ENCODE measurements around the gene PDE2A.

PDE2A gene

GRCh38 chr11:72655014-72655413 lies 19.2 kb downstream of the PDE2A start:
- no peak for DNase-seq

DNA sequence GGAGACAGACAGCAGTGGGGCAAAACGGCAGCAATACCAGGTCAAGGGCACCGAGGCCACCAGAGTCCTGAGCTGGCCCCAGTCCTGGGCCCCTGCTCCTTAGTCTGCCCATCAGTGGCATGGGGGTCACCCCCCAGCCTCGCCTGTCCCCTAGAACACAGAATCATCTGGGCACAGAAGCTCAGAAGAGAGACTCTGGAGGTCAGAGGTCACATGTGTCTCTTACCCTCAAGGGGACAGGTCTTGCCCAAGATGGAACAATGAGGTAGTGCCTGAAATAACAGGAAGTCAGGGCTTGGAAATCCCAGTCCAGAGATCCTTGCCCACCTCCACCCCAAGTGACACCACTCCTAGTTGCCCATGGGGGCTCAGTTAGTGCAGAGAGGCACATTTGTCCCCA lies 20.6 kb downstream of the PDE2A start:
- DNase-seq = no peak

DNA sequence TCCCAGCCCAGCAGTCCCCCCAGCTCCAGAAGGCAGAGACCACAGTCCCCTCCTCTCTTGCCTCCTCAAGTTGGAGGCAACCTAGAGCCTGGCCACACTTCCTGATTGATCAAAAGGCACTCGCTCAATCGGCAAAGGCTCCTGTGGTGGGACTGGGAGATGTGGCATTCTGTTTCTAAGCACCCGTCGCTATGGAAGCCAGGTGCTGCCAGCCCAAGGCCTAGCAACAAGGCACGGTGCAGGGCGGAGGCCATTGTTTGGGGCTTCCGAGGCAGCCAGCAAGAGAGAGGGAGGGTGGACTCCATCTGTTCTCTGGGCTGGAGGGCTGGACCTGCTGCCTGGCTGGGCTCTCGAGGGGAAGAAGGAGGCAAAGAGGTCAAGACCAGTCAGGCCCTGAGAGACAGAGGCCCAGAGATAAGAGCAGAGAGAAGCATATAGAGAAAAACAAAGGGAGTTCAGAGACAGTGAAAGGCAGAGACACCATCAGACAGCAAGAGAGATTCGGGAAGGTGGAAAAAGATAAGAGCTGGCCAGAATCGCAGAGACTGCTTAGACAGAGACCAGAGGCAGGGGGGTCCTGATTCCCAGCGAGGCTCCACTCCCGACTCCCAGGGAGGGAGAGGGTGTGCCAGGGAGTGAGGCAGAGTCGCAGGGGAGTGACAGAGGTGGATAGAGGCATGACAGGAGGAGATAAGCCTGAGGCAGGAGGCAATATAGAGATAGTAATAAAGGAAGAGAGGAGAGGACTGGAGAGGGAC lies 21.2 kb downstream of the PDE2A start:
- peak; percentile 65 for DNase-seq

GRCh38 chr11:72652133-72652532 lies 22.1 kb downstream of the PDE2A start:
- no peak for DNase-seq

GRCh38 chr11:72649215-72649976 lies 24.8 kb downstream of the PDE2A start:
- no peak for DNase-seq

DNA sequence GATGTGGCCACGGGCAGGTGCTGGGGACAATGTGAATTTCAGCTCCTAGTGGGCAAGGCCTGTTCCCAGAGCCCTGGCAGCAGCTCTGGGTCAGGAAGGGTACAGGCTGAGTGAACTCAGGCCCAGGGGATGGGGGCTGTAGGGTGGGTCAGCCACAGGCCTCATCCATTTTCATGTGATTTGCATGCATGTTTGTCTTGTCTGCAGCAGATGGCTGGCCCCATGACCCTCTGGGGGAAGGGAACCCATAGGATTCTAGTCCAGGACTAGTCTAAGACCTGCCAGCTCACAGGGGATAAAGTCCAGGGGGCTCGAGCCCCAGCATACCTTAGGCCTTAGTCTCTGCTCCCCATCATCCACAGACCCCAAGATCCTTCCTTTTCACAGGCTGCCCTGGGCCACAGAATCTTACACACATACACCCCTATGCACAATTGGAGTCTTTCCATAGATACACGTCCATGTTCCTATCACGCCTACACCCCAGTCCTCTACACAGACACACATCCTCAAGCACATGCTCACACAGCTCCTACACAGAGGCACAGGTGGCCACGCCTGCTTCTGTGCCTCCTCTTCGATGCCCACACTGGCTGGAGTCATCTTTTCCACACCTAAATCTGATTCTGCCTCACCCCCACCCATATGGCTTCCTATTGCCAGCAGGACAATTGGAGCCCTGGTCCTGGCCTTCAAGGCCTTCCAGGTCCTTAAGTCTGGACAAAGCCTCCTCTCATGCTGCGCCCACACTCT lies 25.7 kb downstream of the PDE2A start:
- no peak for DNase-seq

DNA sequence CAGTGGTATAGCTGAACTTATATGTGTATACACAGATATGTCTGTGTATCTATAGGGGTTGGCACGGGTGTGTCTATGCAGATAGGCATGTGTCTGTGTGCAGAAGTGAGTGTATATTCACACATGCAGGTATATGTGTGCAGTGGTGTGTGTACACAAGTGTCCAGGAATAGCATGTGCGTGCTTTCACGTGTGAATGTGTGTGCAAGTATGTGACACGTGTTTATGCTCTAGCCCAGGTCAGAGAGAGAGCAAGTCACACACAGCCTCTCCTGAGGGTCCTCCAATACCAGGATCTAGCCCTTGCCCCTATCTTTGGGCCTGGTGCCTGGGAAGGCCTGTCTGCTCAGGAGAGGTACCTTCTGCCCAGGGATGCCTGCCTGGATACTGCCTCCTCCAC lies 26.3 kb downstream of the PDE2A start:
- no peak for DNase-seq

- no peak for DNase-seq
Measured at GRCh38 chr11:72646472-72646871, 27.8 kb downstream of the PDE2A start.

GRCh38 chr11:72646024-72646423 lies 28.2 kb downstream of the PDE2A start:
- no peak for DNase-seq

DNA sequence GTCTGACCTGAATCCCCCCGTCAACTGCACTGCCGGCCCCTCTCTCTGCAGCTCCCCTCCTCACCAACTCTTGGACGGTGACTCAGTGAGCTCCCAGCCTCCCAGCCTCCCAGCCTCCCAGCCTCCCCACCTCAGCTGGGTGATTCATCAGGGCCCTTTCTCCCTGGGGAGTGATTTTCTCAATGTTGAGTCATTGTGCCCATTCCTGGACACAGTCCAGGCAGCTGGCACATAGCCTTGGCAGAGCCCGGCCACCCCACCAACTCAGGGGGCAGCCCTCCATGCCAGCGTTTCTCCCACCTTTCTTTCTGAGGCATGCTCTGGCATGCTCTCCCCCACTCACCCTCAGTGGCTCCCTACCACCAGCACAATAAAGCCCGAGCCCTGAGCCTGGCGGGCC lies 30.7 kb downstream of the PDE2A start:
- no peak for DNase-seq

- peak; percentile 35 for DNase-seq
Measured at GRCh38 chr11:72642884-72643522, 31.2 kb downstream of the PDE2A start.

- peak; percentile 6 for DNase-seq
Measured at GRCh38 chr11:72642043-72642883, 32.0 kb downstream of the PDE2A start.

GRCh38 chr11:72641522-72642042 lies 32.6 kb downstream of the PDE2A start:
- no peak for DNase-seq

DNA sequence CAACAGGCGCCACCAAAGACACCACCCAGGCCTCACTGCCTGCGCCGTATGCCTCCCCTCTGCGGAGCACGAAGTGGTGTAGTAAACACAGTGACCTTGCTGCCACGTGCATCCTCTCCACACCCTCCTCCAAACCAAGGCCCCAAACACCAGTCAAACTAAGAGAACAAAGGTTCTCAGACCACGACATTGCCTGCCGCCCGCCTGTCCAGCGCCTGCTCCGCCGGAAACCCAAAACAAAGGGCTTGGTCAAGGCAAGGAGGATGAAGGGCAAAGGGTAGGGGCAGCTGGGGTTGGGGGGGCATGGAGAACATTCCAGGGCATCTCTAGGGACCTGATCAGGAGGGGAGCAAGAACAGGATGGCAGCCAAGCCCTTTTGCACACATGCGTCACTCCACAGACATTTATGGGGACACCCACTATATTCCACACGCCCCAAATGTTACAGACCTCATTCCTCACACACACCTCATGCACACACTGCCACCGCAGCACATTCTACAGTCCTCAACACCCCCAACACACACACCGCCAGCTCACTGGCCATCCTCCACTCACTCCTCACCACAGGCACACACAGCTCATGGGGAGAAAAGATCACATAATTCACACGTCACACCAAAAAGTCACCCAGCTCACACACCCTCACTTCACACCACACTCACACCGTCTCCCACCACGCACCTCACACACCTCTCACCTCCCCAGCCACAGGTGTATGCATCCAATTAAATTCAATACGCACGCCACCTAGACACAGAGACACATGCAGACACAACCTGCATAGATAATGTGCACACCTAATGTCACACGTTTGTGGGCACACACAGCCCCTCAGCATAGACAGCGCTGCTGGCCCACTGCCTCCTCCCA lies 34.5 kb downstream of the PDE2A start:
- DNase-seq = no peak

GRCh38 chr11:72637926-72638325 lies 36.3 kb downstream of the PDE2A start:
- no peak for DNase-seq

DNA sequence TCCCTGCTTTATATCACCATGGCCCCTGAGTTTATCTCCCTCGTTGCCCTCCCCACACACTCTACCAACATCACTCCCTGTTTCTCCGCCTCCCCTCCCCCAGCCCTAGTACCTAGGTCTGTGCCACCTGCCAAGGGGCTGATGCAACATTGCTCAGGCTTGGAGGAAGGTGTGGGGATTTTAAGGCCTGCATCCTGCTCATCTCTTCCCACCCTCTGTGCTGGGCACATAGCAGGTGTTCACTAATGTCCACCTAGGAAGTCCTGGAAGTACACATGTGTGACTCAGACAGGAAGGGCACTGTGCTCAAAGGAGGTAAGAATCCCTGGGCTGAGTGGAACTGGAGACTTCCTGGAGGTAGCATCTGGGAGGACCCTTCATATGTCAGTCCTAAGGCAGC lies 37.0 kb downstream of the PDE2A start:
- no peak for DNase-seq

DNA sequence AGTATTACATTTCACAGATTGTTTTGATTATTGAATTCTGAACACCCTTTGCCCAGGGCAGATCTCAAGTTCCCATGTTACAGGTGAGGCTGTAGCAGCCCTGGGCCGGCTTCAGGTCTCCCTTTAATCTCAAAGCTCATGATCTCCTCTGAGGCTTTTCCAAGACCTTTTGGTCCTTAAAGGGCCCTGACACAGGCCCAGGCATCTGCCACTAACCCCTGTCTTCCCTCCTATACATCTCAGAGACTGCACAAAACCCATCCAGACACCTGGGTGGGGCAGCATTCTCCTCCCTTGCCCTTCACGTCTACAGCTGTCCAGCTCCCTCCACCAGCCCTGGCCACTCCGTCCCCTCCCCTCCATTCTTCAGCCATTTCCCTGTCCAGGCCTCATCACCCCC lies 37.8 kb downstream of the PDE2A start:
- DNase-seq = no peak

DNA sequence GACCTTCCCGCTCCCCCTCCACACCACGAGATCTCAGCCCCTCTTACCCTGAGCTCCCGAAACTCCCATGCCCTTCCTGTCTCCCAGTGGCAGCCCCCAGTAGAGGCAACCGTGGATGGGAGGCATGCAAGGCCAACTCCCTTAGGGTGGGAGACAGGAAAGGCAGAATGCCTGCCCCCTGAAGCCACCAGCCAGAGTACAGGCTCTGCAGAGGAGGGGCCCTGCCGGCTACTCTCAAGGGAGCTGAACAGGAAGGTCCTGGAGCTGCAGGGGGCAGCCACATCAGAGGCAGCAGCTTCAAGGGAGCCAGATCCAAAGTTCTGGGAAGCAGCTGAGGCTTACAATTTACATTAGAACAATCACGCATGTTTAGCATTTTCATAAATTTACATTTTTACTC lies 38.3 kb downstream of the PDE2A start:
- no peak for DNase-seq

DNA sequence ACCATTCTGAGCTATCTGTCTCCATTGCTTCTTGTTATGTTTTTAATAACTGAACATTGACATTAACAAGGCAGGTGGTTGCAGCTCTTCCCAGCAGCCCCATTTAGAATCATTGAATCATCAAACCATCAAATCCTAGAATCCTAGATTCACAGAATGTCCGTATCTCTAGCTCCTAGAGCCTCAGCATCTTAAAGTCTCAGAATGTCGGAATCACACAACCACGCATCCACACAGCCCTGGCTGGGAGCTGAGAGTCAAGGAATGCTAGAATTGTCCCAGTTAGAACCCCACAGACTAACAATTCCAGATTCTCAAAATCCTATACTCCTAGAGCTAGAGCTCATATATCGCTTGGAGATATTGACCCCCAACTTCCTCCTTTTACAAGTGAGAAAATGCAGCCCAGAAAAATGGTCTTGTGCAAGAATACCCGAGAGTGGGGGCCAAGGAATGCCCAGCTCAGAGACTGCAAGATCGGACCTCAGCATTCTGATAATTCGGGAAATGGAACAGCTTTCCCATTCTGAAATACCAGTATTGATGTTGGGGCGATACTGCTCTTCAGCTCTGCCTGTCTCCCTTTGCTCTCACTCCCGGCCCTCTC lies 38.8 kb downstream of the PDE2A start:
- no peak for DNase-seq

- no peak for DNase-seq
Measured at GRCh38 chr11:72634472-72635095, 39.6 kb downstream of the PDE2A start.
